ENCODE measurements around the gene ATP8B4. TPM values are rescaled to one million over a fixed set of nuclear protein-coding genes. Genes with fewer than 3 reads are reported as not detected.

ATP8B4 gene
- total and polyA plus RNA-seq, 2 donors (not counting 1 experiment from before 2014, with no cell fraction given) = 3.5 to 19.5 TPM

DNA sequence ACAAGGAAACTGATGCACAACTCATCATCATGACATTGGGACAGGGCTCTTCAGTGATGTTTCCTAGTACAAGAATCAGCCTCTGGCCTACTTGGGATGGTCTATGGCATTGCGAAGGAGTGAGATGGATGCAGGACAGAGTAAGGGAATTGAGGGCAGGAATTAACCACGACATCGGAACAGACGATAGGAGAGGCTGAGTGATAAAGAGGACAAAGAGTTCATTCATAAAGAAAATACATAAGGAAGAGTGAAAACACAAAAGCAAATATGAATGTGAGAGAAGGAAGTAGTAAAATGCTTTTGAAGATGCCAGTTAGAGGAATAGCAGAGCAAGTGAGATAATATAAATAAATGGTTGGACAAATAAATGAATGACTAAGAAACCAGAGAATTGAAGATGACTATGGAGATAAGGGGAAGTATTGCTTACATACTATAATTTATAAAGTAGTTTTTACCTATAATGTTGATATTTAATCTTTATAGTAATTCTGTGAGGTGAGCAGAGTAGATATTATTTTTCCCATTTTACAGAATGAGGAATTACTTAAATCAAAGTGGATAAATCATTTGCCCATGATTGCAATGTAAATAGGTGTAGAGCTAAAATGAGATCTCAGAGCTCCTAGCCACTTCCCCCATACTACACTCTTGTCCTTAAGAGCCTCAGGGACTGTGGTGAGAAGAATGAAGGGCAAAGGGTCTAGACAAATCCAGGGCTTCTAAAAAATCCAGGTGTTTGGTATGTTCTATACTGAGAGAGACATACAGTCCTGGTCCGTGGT, 294.9 kb downstream of the ATP8B4 start:
- Histone ChIP-seq H2AFZ (ENCODE audit: low read length) (no peak overlapping the region), H4K20me1 (ENCODE audit: control insufficient read depth, extremely low read depth, insufficient read depth, low read length) (no peaks in the 10 kb centered on the region), H3K27ac (ENCODE audit: insufficient read depth, low read length) (no peak overlapping the region), H3K36me3 (ENCODE audit: control insufficient read depth, insufficient read depth, low read length) (no peaks in the 10 kb centered on the region), H3K9ac (ENCODE audit: insufficient read depth, low read length) (no peak overlapping the region), H3K9me3 (ENCODE audit: control insufficient read depth, insufficient read depth, low read depth, low read length) (no peaks in the 10 kb centered on the region), H3K4me1 (ENCODE audit: control insufficient read depth, extremely low read depth, insufficient read depth, low read length) (no peaks in the 10 kb centered on the region), H3K79me2 (ENCODE audit: control insufficient read depth, insufficient read depth, low read length) (no peaks in the 10 kb centered on the region), H3K4me3 (replicated peaks in 1 of 4; ENCODE audit: control extremely low read depth in 1 of 4, insufficient read depth in 1 of 4, low read depth in 3 of 4, low read length in 4 of 4) (no peak overlapping the region), H3K4me2 (ENCODE audit: extremely low read depth, insufficient read depth, low read length) (no peak overlapping the region), H3K27me3 (ENCODE audit: control insufficient read depth, insufficient read depth, low read length) (no peaks in the 10 kb centered on the region)
- no peak for TF ChIP-seq EZH2 (IDR thresholded peaks at IDR 0.05; ENCODE audit: low read length, missing control alignments)
- TF ChIP-seq, protein P1, sequence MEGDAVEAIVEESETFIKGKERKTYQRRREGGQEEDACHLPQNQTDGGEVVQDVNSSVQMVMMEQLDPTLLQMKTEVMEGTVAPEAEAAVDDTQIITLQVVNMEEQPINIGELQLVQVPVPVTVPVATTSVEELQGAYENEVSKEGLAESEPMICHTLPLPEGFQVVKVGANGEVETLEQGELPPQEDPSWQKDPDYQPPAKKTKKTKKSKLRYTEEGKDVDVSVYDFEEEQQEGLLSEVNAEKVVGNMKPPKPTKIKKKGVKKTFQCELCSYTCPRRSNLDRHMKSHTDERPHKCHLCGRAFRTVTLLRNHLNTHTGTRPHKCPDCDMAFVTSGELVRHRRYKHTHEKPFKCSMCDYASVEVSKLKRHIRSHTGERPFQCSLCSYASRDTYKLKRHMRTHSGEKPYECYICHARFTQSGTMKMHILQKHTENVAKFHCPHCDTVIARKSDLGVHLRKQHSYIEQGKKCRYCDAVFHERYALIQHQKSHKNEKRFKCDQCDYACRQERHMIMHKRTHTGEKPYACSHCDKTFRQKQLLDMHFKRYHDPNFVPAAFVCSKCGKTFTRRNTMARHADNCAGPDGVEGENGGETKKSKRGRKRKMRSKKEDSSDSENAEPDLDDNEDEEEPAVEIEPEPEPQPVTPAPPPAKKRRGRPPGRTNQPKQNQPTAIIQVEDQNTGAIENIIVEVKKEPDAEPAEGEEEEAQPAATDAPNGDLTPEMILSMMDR (conservative IDR thresholded peaks at IDR 0.05 in 1 of 2, IDR thresholded peaks at IDR 0.05 in 1 of 2; ENCODE audit: low read depth in 1 of 2, low read length in 2 of 2) = no peak
- no peak for DNase-seq (ENCODE audit: low read depth in 2 of 2)

DNA sequence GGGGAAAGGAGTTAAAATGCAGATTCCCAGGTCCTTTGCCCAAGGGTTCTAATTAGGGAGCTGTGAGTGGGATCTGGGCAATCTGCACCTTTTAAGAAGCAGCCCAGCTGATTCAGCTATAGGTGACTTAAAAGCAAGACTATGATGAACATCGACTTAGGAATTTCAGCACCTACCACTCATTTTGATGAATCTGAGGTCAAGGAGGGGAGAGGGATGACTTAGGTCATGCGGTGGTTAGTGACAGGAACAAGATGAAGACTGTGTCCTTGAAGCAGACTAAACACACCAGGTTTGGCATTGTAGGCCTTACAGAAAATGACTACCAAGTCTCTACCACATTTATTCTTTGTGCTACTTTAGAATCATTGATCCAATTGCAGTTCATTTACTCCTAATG, 301.9 kb downstream of the ATP8B4 start:
- no peak overlapping the region for H3K4me2 ChIP-seq (ENCODE audit: extremely low read depth, insufficient read depth, low read length)
- H3K27me3 ChIP-seq (ENCODE audit: control insufficient read depth, insufficient read depth, low read length) = no peaks in the 10 kb centered on the region
- no peaks in the 10 kb centered on the region for H4K20me1 ChIP-seq (ENCODE audit: control insufficient read depth, extremely low read depth, insufficient read depth, low read length)
- no peak overlapping the region for H3K27ac ChIP-seq (ENCODE audit: insufficient read depth, low read length)
- no peaks in the 10 kb centered on the region for H3K79me2 ChIP-seq (ENCODE audit: control insufficient read depth, insufficient read depth, low read length)
- no peaks in the 10 kb centered on the region for H3K4me1 ChIP-seq (ENCODE audit: control insufficient read depth, extremely low read depth, insufficient read depth, low read length)
- TF ChIP-seq, protein P1 (conservative IDR thresholded peaks at IDR 0.05 in 1 of 2, IDR thresholded peaks at IDR 0.05 in 1 of 2; ENCODE audit: low read depth in 1 of 2, low read length in 2 of 2) = no peak
- TF ChIP-seq EZH2 (IDR thresholded peaks at IDR 0.05; ENCODE audit: low read length, missing control alignments) = no peak
- H3K9me3 ChIP-seq (ENCODE audit: control insufficient read depth, insufficient read depth, low read depth, low read length) = no peaks in the 10 kb centered on the region
- DNase-seq (ENCODE audit: low read depth in 2 of 2) = peak in 1 of 2 donors; percentile 59
- no peak overlapping the region for H2AFZ ChIP-seq (ENCODE audit: low read length)
- no peak overlapping the region for H3K4me3 ChIP-seq (replicated peaks in 1 of 4; ENCODE audit: control extremely low read depth in 1 of 4, insufficient read depth in 1 of 4, low read depth in 3 of 4, low read length in 4 of 4)
- H3K9ac ChIP-seq (ENCODE audit: insufficient read depth, low read length) = no peak overlapping the region
- H3K36me3 ChIP-seq (ENCODE audit: control insufficient read depth, insufficient read depth, low read length) = no peaks in the 10 kb centered on the region

DNA sequence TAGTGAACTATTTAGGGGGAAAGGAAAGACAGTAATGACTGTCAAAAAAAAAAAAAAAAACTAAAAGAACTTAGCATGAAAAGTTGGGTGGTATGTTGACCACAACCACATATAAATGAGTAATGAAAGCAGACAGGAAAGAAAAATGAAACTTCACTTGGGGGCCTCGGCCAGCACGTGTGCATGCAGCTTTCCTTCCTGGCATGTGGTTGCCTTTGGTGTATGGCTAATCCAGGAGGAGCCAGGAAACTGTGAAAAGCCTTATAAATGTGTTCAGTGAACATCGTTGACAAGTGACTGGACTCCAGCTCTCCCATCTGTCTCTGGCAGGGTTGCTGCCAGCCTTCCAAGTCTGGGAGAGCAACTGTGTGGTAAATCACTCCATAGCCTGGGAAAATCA, 303.1 kb downstream of the ATP8B4 start:
- Histone ChIP-seq H4K20me1 (ENCODE audit: control insufficient read depth, extremely low read depth, insufficient read depth, low read length) (no peaks in the 10 kb centered on the region), H3K4me1 (ENCODE audit: control insufficient read depth, extremely low read depth, insufficient read depth, low read length) (no peaks in the 10 kb centered on the region), H3K36me3 (ENCODE audit: control insufficient read depth, insufficient read depth, low read length) (no peaks in the 10 kb centered on the region), H3K79me2 (ENCODE audit: control insufficient read depth, insufficient read depth, low read length) (no peaks in the 10 kb centered on the region), H2AFZ (ENCODE audit: low read length) (no peak overlapping the region), H3K4me3 (replicated peaks in 1 of 4; ENCODE audit: control extremely low read depth in 1 of 4, insufficient read depth in 1 of 4, low read depth in 3 of 4, low read length in 4 of 4) (no peak overlapping the region), H3K4me2 (ENCODE audit: extremely low read depth, insufficient read depth, low read length) (no peak overlapping the region), H3K9ac (ENCODE audit: insufficient read depth, low read length) (no peak overlapping the region), H3K9me3 (ENCODE audit: control insufficient read depth, insufficient read depth, low read depth, low read length) (no peaks in the 10 kb centered on the region), H3K27ac (ENCODE audit: insufficient read depth, low read length) (no peak overlapping the region), H3K27me3 (ENCODE audit: control insufficient read depth, insufficient read depth, low read length) (no peaks in the 10 kb centered on the region)
- no peak for TF ChIP-seq EZH2 (IDR thresholded peaks at IDR 0.05; ENCODE audit: low read length, missing control alignments)
- TF ChIP-seq, protein P1 (conservative IDR thresholded peaks at IDR 0.05 in 1 of 2, IDR thresholded peaks at IDR 0.05 in 1 of 2; ENCODE audit: low read depth in 1 of 2, low read length in 2 of 2) = no peak
- DNase-seq (ENCODE audit: low read depth in 2 of 2) = peak; percentile 36 to 97
